Mucosa of rectum (tissue), 2 donors: Measurements from ENCODE around the gene ANKRD44.
"Not testable (repeated sequence)": the region's sequence is repeated elsewhere in the genome, so short reads cannot be mapped to it uniquely, and the experiment has no call there.

Source experiments
- H3K27ac ChIP-seq, 2 donors: one replicate each; pipeline ENCODE4 v1.7.0; 2013; ENCODE audit warnings: inconsistent platforms in 2 of 2, low read depth in 2 of 2, low read length in 2 of 2
- H3K27me3 ChIP-seq, 2 donors: one replicate each; pipeline ENCODE4 v1.7.0; 2013; ENCODE audit warnings: low read length in 2 of 2; ENCODE audit not compliant: control insufficient read depth in 2 of 2, insufficient read depth in 2 of 2
- H3K36me3 ChIP-seq, 2 donors: one replicate each; pipeline ENCODE4 v1.7.0; 2013; ENCODE audit warnings: low read length in 2 of 2; ENCODE audit not compliant: control insufficient read depth in 2 of 2, insufficient read depth in 2 of 2
- H3K4me1 ChIP-seq, 2 donors: one replicate each; pipeline ENCODE4 v1.7.0; 2013; ENCODE audit warnings: low read length in 2 of 2, mild to moderate bottlenecking in 1 of 2; ENCODE audit not compliant: control insufficient read depth in 2 of 2, insufficient read depth in 2 of 2
- H3K4me3 ChIP-seq, 2 donors: one replicate each; pipeline ENCODE4 v1.7.0; 2013; ENCODE audit warnings: low read length in 2 of 2
- H3K9ac ChIP-seq, 2 donors: one replicate each; pipeline ENCODE4 v1.7.0; 2013; ENCODE audit warnings: low read length in 2 of 2, low read depth in 1 of 2, mild to moderate bottlenecking in 1 of 2
- H3K9me3 ChIP-seq, 2 donors: one replicate each; pipeline ENCODE4 v1.7.0; 2013; ENCODE audit warnings: low read length in 2 of 2; ENCODE audit not compliant: control insufficient read depth in 2 of 2
- donor health status: healthy.
- donor health status: Normal muscosa, but diverticular disease.

ANKRD44 gene

GRCh38 chr2:197241596-197241995, 69.0 kb downstream of the ANKRD44 start:
- no peak overlapping the region for H3K4me3 ChIP-seq
- no peak overlapping the region for H3K27ac ChIP-seq
- peaks cover 0 to 2% of the 10 kb centered on the region in 2 donors for H3K4me1 ChIP-seq

GRCh38 chr2:197241153-197241552, 69.4 kb downstream of the ANKRD44 start:
- Histone ChIP-seq H3K27ac (no peak overlapping the region), H3K4me1 (peaks cover 0 to 2% of the 10 kb centered on the region in 2 donors), H3K27me3 (no peaks in the 10 kb centered on the region), H3K36me3 (no peaks in the 10 kb centered on the region), H3K9me3 (no peaks in the 10 kb centered on the region), H3K9ac (no peak overlapping the region), H3K4me3 (no peak overlapping the region)

More at GRCh38 chr2:197241596-197241995, 69.0 kb downstream of the ANKRD44 start:
- H3K27me3 ChIP-seq, result no peaks in the 10 kb centered on the region
- H3K9ac ChIP-seq, result no peak overlapping the region
- H3K9me3 ChIP-seq, result no peaks in the 10 kb centered on the region
- H3K36me3 ChIP-seq, result no peaks in the 10 kb centered on the region

DNA sequence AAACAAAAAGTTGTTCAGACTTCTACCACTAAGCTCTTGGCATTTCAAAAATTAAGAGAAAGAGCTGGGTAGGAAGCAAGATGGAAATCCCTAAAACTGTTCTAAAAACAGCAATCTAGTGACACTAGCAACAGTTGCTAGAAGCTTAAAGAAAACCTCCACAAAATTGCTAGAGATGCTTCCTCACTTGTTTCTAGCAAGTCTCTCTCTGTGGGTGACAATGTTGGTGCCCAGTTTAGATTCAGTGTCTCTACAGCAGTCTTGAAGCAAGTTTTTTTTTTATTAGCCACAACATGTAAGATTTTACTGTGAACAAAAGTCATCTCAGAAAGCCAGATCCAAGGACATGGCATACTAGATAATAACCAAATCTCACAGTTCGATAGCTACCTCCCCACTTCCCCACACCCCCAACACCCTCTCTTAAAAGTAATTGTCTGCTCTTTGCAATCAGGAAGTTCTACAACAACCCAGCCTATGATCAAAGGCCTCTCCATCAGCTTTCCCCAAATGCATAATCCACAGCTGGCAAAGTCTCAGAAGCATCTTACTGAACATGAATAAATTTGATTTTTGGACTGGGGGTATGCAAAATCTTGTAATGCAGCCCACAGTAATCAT, 70.0 kb downstream of the ANKRD44 start:
- Histone ChIP-seq H3K4me1 (peaks cover 0 to 2% of the 10 kb centered on the region in 2 donors), H3K27ac (peak overlapping the region in 1 of 2 donors; percentile 4), H3K4me3 (no peak overlapping the region), H3K9ac (no peak overlapping the region), H3K36me3 (no peaks in the 10 kb centered on the region), H3K9me3 (no peaks in the 10 kb centered on the region), H3K27me3 (no peaks in the 10 kb centered on the region)

- H3K9me3 ChIP-seq, H3K27me3 ChIP-seq, H3K36me3 ChIP-seq, H3K4me1 ChIP-seq, H3K9ac ChIP-seq, H3K4me3 ChIP-seq: not testable (repeated sequence)
- H3K27ac ChIP-seq, result peak overlapping the region in 1 of 2 donors; percentile 4
Observed at GRCh38 chr2:197240018-197240417, 70.6 kb downstream of the ANKRD44 start.

DNA sequence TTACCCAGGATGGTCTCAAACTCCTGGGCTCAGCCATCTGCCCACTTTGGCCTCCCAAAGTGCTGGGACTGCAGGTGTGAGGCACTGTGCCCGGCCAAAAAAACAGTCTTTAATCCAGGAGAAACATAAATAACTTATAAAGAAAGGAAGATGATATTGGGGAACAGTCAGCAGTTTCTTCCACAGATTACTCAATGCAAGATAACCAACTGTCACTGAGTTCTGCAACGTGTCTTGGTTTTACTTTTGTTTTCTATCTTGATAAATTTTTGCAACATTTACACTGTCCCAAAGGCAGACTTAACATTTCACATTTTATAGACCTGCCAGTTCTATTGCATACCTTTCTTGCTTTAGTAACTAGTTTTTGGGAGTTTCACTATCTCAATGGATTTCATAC, 71.1 kb downstream of the ANKRD44 start:
- Histone ChIP-seq H3K9ac (no peak overlapping the region), H3K36me3 (no peaks in the 10 kb centered on the region), H3K27ac (peak overlapping the region; percentile 65 to 69), H3K4me1 (peaks cover 0 to 2% of the 10 kb centered on the region in 2 donors), H3K27me3 (no peaks in the 10 kb centered on the region), H3K9me3 (no peaks in the 10 kb centered on the region), H3K4me3 (peak overlapping the region in 1 of 2 donors; percentile 45)

DNA sequence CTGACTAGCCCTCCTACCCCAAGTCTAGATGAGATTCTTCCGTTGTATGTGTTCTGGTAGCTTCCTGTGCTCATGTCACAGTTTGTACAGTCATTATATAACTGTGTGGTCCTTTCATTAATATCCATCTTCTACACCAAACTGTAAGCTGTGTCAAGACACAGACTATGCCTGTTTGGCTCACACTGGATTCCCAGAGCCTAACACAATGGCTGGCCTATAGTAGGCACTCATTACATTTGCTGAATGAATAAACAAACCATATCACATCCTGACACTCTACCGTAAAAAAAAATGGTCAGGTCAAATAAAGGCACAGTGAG, 72.6 kb downstream of the ANKRD44 start:
- H3K4me1 ChIP-seq, result peaks cover 0 to 2% of the 10 kb centered on the region in 2 donors
- no peak overlapping the region for H3K9ac ChIP-seq
- no peak overlapping the region for H3K27ac ChIP-seq
- H3K27me3 ChIP-seq, result no peaks in the 10 kb centered on the region
- no peak overlapping the region for H3K4me3 ChIP-seq
- H3K36me3 ChIP-seq, result no peaks in the 10 kb centered on the region
- no peaks in the 10 kb centered on the region for H3K9me3 ChIP-seq

GRCh38 chr2:197237291-197238042, 73.1 kb downstream of the ANKRD44 start:
- Histone ChIP-seq H3K9ac (no peak overlapping the region), H3K27me3 (no peaks in the 10 kb centered on the region), H3K4me1 (peaks cover 0 to 2% of the 10 kb centered on the region in 2 donors), H3K36me3 (no peaks in the 10 kb centered on the region), H3K4me3 (no peak overlapping the region), H3K27ac (no peak overlapping the region), H3K9me3 (no peaks in the 10 kb centered on the region)

DNA sequence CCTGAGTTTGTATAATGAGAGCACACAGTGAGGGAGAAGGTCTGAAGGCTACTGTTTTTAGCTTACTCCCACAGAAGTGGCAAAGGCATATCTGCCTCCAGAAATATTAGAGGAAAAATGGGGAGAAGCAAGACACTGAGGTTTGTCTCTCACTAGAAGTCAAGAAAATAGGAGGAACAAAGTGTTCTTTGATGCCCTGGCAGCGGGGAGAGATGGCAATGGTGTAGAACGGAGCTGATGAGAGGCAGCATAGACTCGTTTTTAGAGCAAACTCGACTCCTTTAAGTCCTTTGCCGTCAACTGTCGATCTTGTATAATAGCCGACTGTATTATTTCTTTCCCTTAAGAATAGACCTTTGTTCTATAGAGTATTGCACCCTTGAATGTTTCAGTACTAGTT, 73.8 kb downstream of the ANKRD44 start:
- Histone ChIP-seq H3K4me3 (no peak overlapping the region), H3K36me3 (no peaks in the 10 kb centered on the region), H3K9me3 (no peaks in the 10 kb centered on the region), H3K27me3 (no peaks in the 10 kb centered on the region), H3K27ac (no peak overlapping the region), H3K9ac (no peak overlapping the region), H3K4me1 (peaks cover 0 to 2% of the 10 kb centered on the region in 2 donors)

GRCh38 chr2:197236159-197236558, 74.4 kb downstream of the ANKRD44 start:
- no peak overlapping the region for H3K27ac ChIP-seq
- no peak overlapping the region for H3K4me3 ChIP-seq
- H3K27me3 ChIP-seq, result no peaks in the 10 kb centered on the region
- no peaks in the 10 kb centered on the region for H3K9me3 ChIP-seq
- peaks cover 0 to 2% of the 10 kb centered on the region in 2 donors for H3K4me1 ChIP-seq
- H3K9ac ChIP-seq, result no peak overlapping the region
- no peaks in the 10 kb centered on the region for H3K36me3 ChIP-seq

DNA sequence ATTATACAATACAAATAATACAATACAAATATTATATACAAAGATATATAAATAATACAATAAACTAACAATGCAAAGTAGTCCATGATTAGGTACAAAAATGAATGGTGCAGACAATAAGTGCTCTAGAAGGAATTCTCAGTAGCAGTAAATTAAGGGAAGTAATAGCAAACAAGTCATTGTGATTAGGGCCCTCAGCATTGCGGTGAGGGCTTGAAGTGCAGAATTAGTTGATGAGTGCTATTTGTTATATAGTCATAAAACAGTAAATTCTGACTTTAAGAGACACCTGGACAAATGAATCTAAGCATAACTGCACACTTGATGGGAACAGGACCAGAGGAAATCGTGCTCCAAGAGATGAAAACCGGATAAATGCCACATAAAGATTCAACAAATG, 74.9 kb downstream of the ANKRD44 start:
- H3K4me3 ChIP-seq, result no peak overlapping the region
- H3K9ac ChIP-seq, result no peak overlapping the region
- no peak overlapping the region for H3K27ac ChIP-seq
- H3K36me3 ChIP-seq, result no peaks in the 10 kb centered on the region
- peaks cover 0 to 2% of the 10 kb centered on the region in 2 donors for H3K4me1 ChIP-seq
- H3K9me3 ChIP-seq, result no peaks in the 10 kb centered on the region
- H3K27me3 ChIP-seq, result no peaks in the 10 kb centered on the region
